AG10803 (cell line): ENCODE measurements around the gene SGIP1.
"Not testable (repeated sequence)": the region's sequence is repeated elsewhere in the genome, so short reads cannot be mapped to it uniquely, and the experiment has no call there.

Experiments used
- DNase-seq: peaks from one replicate; pipeline ENCODE4 v3.0.0; 2010; ENCODE audit warnings: low read depth
- H3K4me3 ChIP-seq: 2 replicates; pipeline ENCODE4 v1.5.1; 2011; ENCODE audit warnings: mild to moderate bottlenecking, low read length, control low read depth
- TF ChIP-seq, protein P1 (sequence below): conservative IDR thresholded peaks from 2 replicates; pipeline ENCODE4 v1.5.1; 2011; ENCODE audit warnings: mild to moderate bottlenecking, low read length, control low read depth, inconsistent platforms

SGIP1 gene

GRCh38 chr1:66712839-66713238 lies 178.9 kb downstream of the SGIP1 start:
- no peak for DNase-seq
- H3K4me3 ChIP-seq = no peak overlapping the region
- TF ChIP-seq, protein P1, sequence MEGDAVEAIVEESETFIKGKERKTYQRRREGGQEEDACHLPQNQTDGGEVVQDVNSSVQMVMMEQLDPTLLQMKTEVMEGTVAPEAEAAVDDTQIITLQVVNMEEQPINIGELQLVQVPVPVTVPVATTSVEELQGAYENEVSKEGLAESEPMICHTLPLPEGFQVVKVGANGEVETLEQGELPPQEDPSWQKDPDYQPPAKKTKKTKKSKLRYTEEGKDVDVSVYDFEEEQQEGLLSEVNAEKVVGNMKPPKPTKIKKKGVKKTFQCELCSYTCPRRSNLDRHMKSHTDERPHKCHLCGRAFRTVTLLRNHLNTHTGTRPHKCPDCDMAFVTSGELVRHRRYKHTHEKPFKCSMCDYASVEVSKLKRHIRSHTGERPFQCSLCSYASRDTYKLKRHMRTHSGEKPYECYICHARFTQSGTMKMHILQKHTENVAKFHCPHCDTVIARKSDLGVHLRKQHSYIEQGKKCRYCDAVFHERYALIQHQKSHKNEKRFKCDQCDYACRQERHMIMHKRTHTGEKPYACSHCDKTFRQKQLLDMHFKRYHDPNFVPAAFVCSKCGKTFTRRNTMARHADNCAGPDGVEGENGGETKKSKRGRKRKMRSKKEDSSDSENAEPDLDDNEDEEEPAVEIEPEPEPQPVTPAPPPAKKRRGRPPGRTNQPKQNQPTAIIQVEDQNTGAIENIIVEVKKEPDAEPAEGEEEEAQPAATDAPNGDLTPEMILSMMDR = no peak

GRCh38 chr1:66723985-66724384 lies 190.0 kb downstream of the SGIP1 start:
- TF ChIP-seq, protein P1 = no peak
- DNase-seq = peak; percentile 31
- no peak overlapping the region for H3K4me3 ChIP-seq

DNA sequence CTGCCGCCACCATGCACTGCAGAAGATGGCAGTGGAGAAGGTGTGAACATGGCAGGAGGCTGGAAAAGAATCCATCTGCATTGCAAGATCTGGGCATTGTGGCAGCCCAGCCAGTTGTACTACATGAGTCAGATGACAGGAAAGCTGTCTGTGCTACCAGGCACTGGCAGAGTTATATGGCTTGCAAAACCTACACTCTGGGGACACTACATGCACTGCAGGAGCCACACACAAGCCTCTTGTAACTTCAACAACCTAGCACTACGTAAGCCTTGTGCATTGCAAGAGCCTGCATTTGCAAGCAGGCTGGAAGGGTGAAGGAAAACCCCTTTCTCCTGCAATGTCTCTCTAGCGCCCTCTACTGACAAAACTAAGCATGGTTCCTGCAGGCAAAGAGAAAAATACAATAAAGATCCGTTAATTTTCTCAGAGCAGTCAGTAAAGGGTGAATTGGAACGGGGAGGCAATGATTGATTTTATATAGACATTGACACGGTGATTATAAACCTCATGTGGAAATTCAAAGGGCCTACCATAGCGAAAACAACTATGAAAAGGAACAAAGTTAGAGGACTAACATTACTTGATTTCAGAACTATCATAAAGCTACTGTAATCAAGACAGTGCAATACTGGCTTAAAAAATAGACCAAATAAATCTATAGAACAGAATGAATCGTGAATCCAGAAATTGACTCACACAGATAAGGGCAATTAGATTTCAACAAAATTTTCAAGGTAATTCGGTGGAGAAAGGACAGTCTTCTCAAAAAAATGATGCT lies 192.1 kb downstream of the SGIP1 start:
- H3K4me3 ChIP-seq = no peak overlapping the region
- TF ChIP-seq, protein P1 = peak; percentile 99
- peak; percentile 82 for DNase-seq

DNA sequence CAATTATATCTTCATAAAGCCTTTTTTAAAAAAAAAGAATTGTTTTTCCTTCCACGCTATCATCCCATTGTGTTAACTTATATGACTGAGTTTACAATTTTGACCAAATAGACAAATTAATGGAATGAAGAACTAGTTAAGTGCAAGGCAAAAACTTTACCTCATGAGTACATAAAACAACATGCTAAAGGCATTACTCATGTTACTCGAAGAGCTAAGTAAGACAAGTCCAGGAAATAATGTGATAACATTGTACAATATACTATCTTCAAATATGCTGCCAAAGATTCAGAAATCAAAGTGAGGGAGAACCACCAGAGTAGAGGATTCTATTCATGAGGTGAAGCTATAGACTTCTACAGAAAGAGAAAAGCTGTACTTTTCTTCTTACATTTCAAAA lies 194.1 kb downstream of the SGIP1 start:
- DNase-seq = peak; percentile 11
- TF ChIP-seq, protein P1 = no peak
- no peak overlapping the region for H3K4me3 ChIP-seq

DNA sequence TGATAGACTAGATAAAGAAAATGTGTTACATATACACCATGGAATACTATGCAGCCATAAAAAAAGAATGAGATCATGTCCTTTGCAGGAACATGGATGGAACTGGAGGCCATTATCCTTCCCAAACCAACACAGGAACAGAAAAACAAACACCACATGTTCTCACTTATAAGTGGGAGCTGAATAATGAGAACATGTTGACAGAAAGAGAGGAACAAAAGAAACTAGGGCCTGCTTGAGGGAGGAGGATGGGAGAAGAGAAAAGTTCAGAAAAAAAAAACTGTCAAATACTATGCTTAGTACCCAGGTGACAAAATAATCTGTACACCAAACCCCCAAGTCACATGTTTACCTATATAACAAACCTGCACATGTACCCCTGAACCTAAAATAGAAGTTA lies 194.8 kb downstream of the SGIP1 start:
- not testable (repeated sequence) for H3K4me3 ChIP-seq, DNase-seq

- H3K4me3 ChIP-seq = no peak overlapping the region
- TF ChIP-seq, protein P1 = no peak
- no peak for DNase-seq
Measured at GRCh38 chr1:66729119-66729518, 195.2 kb downstream of the SGIP1 start.

- DNase-seq = no peak
- TF ChIP-seq, protein P1 = no peak
- H3K4me3 ChIP-seq = no peak overlapping the region
Measured at GRCh38 chr1:66729523-66729922, 195.6 kb downstream of the SGIP1 start.
